GM21381 (cell line): ENCODE measurements around the gene MIA.
"Not testable (repeated sequence)": the region's sequence is repeated elsewhere in the genome, so short reads cannot be mapped to it uniquely, and the experiment has no call there.

ENCODE experiments used
- ATAC-seq: cut with Tn5 transposase; IDR thresholded peaks from one replicate; pipeline ENCODE4 v1.9.1; 2021; ENCODE audit warnings: mild to moderate bottlenecking, moderate library complexity; ENCODE audit not compliant: unreplicated experiment

The MIA gene

GRCh38 chr19:40801426-40802299 is 26.3 kb downstream of the MIA start:
- no peak for ATAC-seq

GRCh38 chr19:40802300-40803169 is 27.2 kb downstream of the MIA start:
- ATAC-seq: no peak

- no peak for ATAC-seq
Measured at GRCh38 chr19:40803170-40803856, 28.0 kb downstream of the MIA start.

GRCh38 chr19:40803857-40804782 is 28.8 kb downstream of the MIA start:
- no peak for ATAC-seq

GRCh38 chr19:40804783-40805242 is 29.5 kb downstream of the MIA start:
- ATAC-seq: no peak

- ATAC-seq: no peak
Measured at GRCh38 chr19:40805258-40805868, 30.0 kb downstream of the MIA start.

GRCh38 chr19:40806423-40807146 is 31.3 kb downstream of the MIA start:
- no peak for ATAC-seq

- no peak for ATAC-seq
Measured at GRCh38 chr19:40807147-40808020, 32.1 kb downstream of the MIA start.

- ATAC-seq: no peak
Measured at GRCh38 chr19:40808021-40808325, 32.7 kb downstream of the MIA start.

- no peak for ATAC-seq
Measured at GRCh38 chr19:40808497-40808896, 33.2 kb downstream of the MIA start.

- no peak for ATAC-seq
Measured at GRCh38 chr19:40809358-40810086, 34.2 kb downstream of the MIA start.

GRCh38 chr19:40810160-40810559 is 34.8 kb downstream of the MIA start:
- ATAC-seq: no peak

GRCh38 chr19:40810649-40811408 is 35.5 kb downstream of the MIA start:
- peak; percentile 52 for ATAC-seq

- no peak for ATAC-seq
Measured at GRCh38 chr19:40811478-40812341, 36.4 kb downstream of the MIA start.

- ATAC-seq: not testable (repeated sequence)
Measured at GRCh38 chr19:40812571-40812970, 37.2 kb downstream of the MIA start.

GRCh38 chr19:40813182-40813581 is 37.9 kb downstream of the MIA start:
- ATAC-seq: no peak
